Measurements from ENCODE around the gene PCMTD2.
"Not testable (repeated sequence)": the region's sequence is repeated elsewhere in the genome, so short reads cannot be mapped to it uniquely, and the experiment has no call there.

PCMTD2 gene

GRCh38 chr20:64234291-64234791 lies 21.2 kb upstream of the PCMTD2 start:
- Histone ChIP-seq H3K4me3 (ENCODE audit: insufficient read depth, low read length, poor library complexity, severe bottlenecking) (no peak overlapping the region), H3K27ac (ENCODE audit: low read depth, low read length) (no peak overlapping the region)
- TF ChIP-seq EZH2phosphoT487 (conservative IDR thresholded peaks at IDR 0.05; ENCODE audit: low read length), result no peak
- TF ChIP-seq CTCF (IDR thresholded peaks at IDR 0.05; ENCODE audit: insufficient read depth, low read length, poor library complexity, severe bottlenecking), result no peak

GRCh38 chr20:64234921-64235565 lies 20.5 kb upstream of the PCMTD2 start:
- H3K27me3 ChIP-seq (ENCODE audit: low read length); H3K36me3 ChIP-seq (ENCODE audit: low read length); H3K9ac ChIP-seq (ENCODE audit: low read length); H3K4me3 ChIP-seq (ENCODE audit: insufficient read depth, low read length, poor library complexity, severe bottlenecking); H3K9me2 ChIP-seq (replicated peaks; ENCODE audit: insufficient read depth, low read length); H4K20me1 ChIP-seq (ENCODE audit: low read depth, low read length); H2AFZ ChIP-seq (ENCODE audit: low read depth, low read length, severe bottlenecking); H3F3A ChIP-seq (ENCODE audit: insufficient read depth); H3K9me3 ChIP-seq (ENCODE audit: insufficient read depth, low read length); H3K4me2 ChIP-seq (ENCODE audit: low read depth, low read length, poor library complexity, severe bottlenecking); H3K27ac ChIP-seq (ENCODE audit: low read depth, low read length); H3K79me2 ChIP-seq (ENCODE audit: insufficient read depth, low read length): not testable (repeated sequence)

More at GRCh38 chr20:64234291-64234791, 21.2 kb upstream of the PCMTD2 start:
- H3K4me2 ChIP-seq (ENCODE audit: low read depth, low read length, poor library complexity, severe bottlenecking), result no peak overlapping the region
- no peak overlapping the region for H2AFZ ChIP-seq (ENCODE audit: low read depth, low read length, severe bottlenecking)
- H3K79me2 ChIP-seq (ENCODE audit: insufficient read depth, low read length), result no peaks in the 10 kb centered on the region
- H3K9me2 ChIP-seq (replicated peaks; ENCODE audit: insufficient read depth, low read length), result no peaks in the 10 kb centered on the region
- no peaks in the 10 kb centered on the region for H3F3A ChIP-seq (ENCODE audit: insufficient read depth)
- H3K9ac ChIP-seq (ENCODE audit: low read length), result no peak overlapping the region
- H4K20me1 ChIP-seq (ENCODE audit: low read depth, low read length), result no peaks in the 10 kb centered on the region
- H3K9me3 ChIP-seq (ENCODE audit: insufficient read depth, low read length), result no peaks in the 10 kb centered on the region
- H3K27me3 ChIP-seq (ENCODE audit: low read length), result no peaks in the 10 kb centered on the region
- no peaks in the 10 kb centered on the region for H3K36me3 ChIP-seq (ENCODE audit: low read length)

GRCh38 chr20:64236137-64237088 lies 19.1 kb upstream of the PCMTD2 start:
- Histone ChIP-seq H3K79me2 (ENCODE audit: insufficient read depth, low read length) (no peaks in the 10 kb centered on the region), H3F3A (ENCODE audit: insufficient read depth) (no peaks in the 10 kb centered on the region), H3K4me3 (ENCODE audit: insufficient read depth, low read length, poor library complexity, severe bottlenecking) (no peak overlapping the region), H3K4me2 (ENCODE audit: low read depth, low read length, poor library complexity, severe bottlenecking) (no peak overlapping the region), H3K27me3 (ENCODE audit: low read length) (no peaks in the 10 kb centered on the region), H3K9ac (ENCODE audit: low read length) (no peak overlapping the region), H3K9me3 (ENCODE audit: insufficient read depth, low read length) (no peaks in the 10 kb centered on the region), H4K20me1 (ENCODE audit: low read depth, low read length) (no peaks in the 10 kb centered on the region), H3K9me2 (replicated peaks; ENCODE audit: insufficient read depth, low read length) (no peaks in the 10 kb centered on the region), H3K36me3 (ENCODE audit: low read length) (no peaks in the 10 kb centered on the region), H2AFZ (ENCODE audit: low read depth, low read length, severe bottlenecking) (no peak overlapping the region), H3K27ac (ENCODE audit: low read depth, low read length) (no peak overlapping the region)
- TF ChIP-seq CTCF (IDR thresholded peaks at IDR 0.05; ENCODE audit: insufficient read depth, low read length, poor library complexity, severe bottlenecking) (no peak), EZH2phosphoT487 (conservative IDR thresholded peaks at IDR 0.05; ENCODE audit: low read length) (no peak)
